ENCODE data around the gene CACNA1H.

The CACNA1H gene

GRCh38 chr16:1158456-1159324 lies 5.8 kb downstream of the CACNA1H start:
- DNase-seq (ENCODE audit: low spot score), result no peak

- DNase-seq (ENCODE audit: low spot score), result no peak
Measured at GRCh38 chr16:1159325-1159972, 6.5 kb downstream of the CACNA1H start.

- no peak for DNase-seq (ENCODE audit: low spot score)
Measured at GRCh38 chr16:1159973-1160772, 7.3 kb downstream of the CACNA1H start.

- no peak for DNase-seq (ENCODE audit: low spot score)
Measured at GRCh38 chr16:1160773-1161348, 8.0 kb downstream of the CACNA1H start.

DNA sequence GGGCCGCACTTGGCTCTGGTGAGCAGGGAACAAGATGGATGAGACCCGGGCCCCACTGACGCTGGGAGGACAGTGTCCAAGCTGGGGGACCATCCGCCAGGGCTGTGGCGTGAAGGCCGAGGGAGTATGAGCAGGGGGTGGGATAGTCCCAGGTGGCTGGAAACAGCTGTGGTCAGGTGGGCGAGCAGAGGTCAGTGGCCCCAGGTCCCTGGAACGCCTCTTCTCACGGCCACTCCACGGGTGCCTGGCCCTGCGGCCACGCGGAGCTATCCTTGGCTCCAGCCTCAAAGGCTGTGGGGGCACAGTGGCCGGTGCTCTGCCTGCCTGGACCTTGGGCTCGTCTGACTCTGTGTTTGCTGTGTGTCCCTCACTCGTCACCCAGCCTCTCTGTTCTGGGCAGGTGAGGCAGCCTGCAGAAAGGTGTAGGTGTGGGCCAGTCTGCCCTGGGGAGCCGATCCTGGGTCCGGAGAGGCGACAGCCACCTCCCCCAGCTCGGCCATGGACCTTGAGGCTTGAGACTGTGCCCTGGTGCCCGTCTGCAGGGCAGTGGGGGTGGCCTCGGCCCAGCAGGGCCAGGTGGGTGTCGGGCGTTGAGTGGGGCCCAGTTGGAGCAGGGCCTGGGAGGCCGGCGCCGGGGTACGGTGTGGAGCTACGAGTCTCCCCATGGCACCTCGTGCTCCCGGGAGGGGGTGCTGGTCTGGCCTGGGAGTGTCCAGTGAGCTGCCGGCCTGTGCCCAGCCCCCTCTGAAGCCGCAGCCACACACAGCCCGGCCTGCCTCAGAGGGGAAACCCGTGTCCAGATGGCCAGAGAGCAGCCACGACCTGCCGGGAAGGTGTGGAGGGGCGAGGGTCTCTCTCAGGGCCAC lies 10.0 kb downstream of the CACNA1H start:
- no peak for DNase-seq (ENCODE audit: low spot score)

DNA sequence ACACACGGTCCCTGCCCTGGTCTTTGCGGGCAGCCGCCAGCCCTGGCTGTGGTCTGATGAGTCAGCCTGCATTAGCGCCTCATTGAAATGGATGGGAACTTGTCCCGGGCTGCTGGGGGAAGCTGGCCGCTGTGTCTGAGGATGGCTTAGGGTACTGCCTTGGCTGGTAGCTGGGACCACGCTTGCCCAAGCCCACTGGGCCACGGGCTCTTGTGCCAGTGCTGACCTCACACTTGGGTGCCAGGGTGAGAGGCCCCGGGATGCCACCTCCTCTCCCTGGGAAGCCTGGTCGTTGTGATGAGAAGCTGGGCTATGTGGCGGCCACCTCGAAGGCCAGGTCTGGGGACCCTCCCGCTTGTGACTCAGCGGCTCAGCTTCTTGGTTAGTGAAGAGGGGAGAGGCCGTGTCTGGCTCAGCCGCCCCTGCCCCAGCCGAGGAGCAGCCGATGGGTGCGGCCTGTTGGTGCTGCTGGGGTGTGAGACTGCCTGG lies 10.7 kb downstream of the CACNA1H start:
- DNase-seq (ENCODE audit: low spot score), result no peak

- DNase-seq (ENCODE audit: low spot score), result no peak
Measured at GRCh38 chr16:1164382-1164781, 11.5 kb downstream of the CACNA1H start.

DNA sequence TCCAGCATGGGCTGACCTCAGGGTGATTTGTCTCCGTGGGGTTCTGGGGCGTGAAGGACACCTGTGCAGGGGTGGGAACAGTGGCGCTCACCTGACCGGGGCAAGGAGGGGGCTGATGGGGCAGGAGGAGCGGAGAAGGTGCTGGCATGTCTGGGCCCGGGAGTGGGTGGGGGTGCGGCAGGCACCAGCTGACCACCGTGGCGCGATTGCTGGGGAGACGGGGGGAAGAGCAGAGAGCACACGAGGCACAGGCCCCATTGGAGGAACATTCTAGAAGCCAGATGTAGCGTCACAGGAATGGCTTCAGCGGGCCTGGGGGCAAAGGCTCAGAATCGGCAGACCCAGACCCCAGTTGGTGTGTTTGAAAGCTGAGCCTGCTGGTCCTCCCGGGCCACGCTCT lies 12.1 kb downstream of the CACNA1H start:
- no peak for DNase-seq (ENCODE audit: low spot score)

- no peak for DNase-seq (ENCODE audit: low spot score)
Measured at GRCh38 chr16:1165511-1165910, 12.6 kb downstream of the CACNA1H start.

DNA sequence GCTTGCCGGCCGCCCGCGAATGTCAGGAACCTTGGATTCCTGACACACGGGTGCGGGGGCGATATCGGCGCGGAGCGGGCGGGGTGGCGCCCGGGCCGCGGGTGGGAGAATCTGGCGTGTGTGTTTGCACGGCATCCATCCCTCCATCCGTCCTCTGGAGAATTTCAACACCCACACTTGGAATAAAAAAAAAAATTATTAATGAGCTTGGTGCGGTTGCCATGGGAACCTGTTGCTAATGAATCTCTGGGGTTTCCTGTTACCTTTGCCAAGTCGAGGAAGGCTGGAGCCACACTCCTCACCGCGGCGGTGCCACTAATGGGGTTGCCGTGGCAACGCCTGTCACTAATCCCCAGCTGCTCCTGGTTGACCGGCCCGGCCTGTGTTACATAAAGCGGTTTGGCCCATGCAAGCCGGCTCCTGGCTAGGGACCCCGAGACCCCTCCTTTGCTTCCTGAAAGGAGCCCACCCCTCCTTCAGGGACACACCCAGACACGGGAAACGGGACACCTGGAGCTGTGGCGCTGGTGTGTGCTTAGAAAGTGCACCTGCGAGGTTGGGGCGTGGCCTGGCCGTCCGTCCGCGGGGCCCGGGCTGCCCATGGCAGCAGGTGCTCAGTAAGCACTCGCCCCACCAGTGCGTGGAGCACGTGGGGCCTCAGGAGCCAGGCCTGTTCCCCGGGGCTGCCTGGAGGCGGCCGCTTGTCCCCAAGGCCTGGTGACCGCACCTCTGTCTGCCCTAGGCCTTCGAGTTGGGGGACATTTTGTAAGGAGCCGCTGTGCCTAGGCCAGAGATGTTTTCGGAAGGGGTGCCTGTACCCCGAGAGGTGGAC lies 14.6 kb downstream of the CACNA1H start:
- no peak for DNase-seq (ENCODE audit: low spot score)

- no peak for DNase-seq (ENCODE audit: low spot score)
Measured at GRCh38 chr16:1168837-1169236, 15.9 kb downstream of the CACNA1H start.

GRCh38 chr16:1169285-1170075 lies 16.6 kb downstream of the CACNA1H start:
- DNase-seq (ENCODE audit: low spot score), result no peak

- DNase-seq (ENCODE audit: low spot score), result no peak
Measured at GRCh38 chr16:1170076-1170418, 17.1 kb downstream of the CACNA1H start.

- no peak for DNase-seq (ENCODE audit: low spot score)
Measured at GRCh38 chr16:1171001-1171400, 18.1 kb downstream of the CACNA1H start.

GRCh38 chr16:1171854-1172428 lies 19.0 kb downstream of the CACNA1H start:
- DNase-seq (ENCODE audit: low spot score), result no peak

GRCh38 chr16:1172651-1173050 lies 19.7 kb downstream of the CACNA1H start:
- no peak for DNase-seq (ENCODE audit: low spot score)

DNA sequence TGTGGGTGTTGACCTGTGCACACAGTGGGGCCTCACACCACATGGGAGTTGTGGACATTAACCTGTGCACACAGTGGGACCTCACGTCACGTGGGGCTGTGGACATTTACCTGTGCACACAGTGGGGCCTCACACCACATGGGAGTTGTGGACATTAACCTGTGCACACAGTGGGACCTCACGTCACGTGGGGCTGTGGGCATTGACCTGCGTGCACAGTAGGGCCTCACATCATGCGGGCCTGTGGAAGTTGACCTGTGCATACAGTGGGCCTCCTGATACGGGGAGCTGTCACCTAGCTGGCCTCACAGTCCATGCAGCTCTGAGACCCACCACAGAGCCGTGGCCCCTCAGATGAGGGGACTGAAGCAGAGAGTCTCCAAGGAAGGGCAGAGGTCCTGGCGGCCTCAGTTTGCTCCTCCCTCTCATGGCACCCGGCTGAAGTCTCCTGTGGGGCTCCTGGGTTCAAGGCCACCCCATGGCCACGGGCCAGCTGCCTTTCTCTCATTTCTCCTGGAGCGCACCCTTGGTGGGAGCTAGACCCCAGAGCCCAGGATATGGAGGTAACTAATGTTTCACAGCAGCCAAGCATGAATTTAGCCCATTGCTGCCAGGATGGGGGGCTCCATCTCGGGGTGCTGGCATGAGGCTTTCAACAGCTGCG lies 21.0 kb downstream of the CACNA1H start:
- DNase-seq (ENCODE audit: low spot score), result no peak

- DNase-seq (ENCODE audit: low spot score), result no peak
Measured at GRCh38 chr16:1174477-1175357, 21.8 kb downstream of the CACNA1H start.

All from CD4-positive, alpha-beta T cell treated with Interleukin-2 at 100 ng/mL for 4 hours (primary cell).